ENCODE results near the gene PPP2R1A.
"Not testable (repeated sequence)": the region's sequence is repeated elsewhere in the genome, so short reads cannot be mapped to it uniquely, and the experiment has no call there.

The PPP2R1A gene

GRCh38 chr19:52200755-52201391 lies 11.0 kb downstream of the PPP2R1A start:
- not testable (repeated sequence) for DNase-seq (ENCODE audit: low read depth)

- DNase-seq (ENCODE audit: low read depth), result no peak
Measured at GRCh38 chr19:52206481-52206880, 16.6 kb downstream of the PPP2R1A start.

DNA sequence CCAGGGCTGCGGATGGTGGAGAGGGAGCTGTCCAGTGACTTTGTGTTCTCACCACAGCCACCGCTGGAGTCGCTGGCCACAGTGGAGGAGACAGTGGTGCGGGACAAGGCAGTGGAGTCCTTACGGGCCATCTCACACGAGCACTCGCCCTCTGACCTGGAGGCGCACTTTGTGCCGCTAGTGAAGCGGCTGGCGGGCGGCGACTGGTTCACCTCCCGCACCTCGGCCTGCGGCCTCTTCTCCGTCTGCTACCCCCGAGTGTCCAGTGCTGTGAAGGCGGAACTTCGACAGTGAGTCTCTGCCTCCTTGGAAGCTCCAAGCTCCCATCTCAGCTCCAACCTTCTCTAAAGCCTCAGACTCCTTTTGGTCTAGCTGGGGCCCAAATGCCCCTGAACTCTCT lies 21.4 kb downstream of the PPP2R1A start:
- DNase-seq (ENCODE audit: low read depth), result no peak

DNA sequence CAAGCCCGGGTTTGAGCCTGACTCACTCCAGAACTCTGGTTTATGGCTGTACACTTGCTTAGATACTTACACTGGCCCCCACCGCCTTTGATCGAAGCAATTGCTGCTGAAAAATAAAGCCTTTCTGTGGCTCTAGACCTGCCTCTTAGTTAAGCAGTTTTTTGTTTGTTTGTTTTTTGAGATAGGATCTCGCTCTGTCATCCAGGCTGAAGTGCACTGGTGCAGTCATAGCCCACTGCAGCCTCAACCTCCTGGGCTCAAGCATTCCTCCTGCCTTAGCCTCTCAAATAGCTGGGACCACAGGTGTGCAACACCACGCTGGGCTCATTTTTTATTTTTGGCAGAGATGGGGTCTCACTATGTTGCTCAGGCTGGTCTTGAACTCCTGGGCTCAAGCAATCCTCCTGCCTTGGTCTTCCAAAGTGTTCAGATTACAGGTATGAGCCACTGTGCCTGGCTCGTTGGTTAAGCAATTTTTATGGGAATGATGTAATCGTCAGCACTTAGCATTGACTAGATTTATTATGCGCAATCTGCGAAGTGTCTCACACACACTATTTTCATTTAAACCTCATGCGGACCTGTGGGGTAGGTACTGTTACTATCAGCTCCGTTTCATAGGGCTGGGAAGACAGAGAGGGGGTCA lies 22.2 kb downstream of the PPP2R1A start:
- no peak for DNase-seq (ENCODE audit: low read depth)

DNA sequence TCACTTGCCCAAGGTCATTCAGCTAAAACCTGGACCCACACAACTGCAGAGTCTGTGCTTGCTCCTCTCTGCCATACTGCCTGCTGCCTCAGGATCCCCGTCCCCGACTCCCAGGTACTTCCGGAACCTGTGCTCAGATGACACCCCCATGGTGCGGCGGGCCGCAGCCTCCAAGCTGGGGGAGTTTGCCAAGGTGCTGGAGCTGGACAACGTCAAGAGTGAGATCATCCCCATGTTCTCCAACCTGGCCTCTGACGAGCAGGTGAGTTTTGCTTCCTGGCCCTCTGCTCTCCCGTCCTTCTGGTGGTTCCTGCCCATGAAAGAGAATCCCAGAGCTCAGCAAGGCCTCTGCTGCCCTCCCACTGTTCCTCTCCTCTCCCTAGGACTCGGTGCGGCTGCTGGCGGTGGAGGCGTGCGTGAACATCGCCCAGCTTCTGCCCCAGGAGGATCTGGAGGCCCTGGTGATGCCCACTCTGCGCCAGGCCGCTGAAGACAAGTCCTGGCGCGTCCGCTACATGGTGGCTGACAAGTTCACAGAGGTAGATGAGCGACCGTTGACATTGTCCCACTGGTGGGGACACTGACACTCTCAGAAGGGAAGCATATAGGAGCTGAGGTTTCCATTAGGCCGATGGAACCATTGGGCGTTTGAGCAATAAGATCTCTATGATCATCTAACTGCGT lies 22.9 kb downstream of the PPP2R1A start:
- no peak for DNase-seq (ENCODE audit: low read depth)

- no peak for DNase-seq (ENCODE audit: low read depth)
Measured at GRCh38 chr19:52214241-52214640, 24.4 kb downstream of the PPP2R1A start.

DNA sequence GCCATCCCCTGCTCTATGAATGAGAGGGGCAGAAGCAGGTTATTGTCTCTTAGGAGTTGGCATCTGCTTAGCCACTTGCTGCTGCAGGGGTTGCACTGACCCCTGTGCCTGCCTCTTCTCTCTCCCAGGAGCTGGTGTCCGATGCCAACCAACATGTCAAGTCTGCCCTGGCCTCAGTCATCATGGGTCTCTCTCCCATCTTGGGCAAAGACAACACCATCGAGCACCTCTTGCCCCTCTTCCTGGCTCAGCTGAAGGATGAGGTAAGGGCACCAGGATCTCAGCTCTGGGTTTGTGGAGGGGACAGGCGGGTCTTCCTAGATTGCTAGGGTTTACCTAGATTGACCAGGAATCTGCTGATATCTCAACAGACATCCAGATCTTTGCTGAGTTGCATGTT lies 26.5 kb downstream of the PPP2R1A start:
- no peak for DNase-seq (ENCODE audit: low read depth)

GRCh38 chr19:52217576-52217975 lies 27.7 kb downstream of the PPP2R1A start:
- DNase-seq (ENCODE audit: low read depth), result no peak

GRCh38 chr19:52219611-52220010 lies 29.8 kb downstream of the PPP2R1A start:
- DNase-seq (ENCODE audit: low read depth), result no peak

- DNase-seq (ENCODE audit: low read depth), result no peak
Measured at GRCh38 chr19:52221031-52221430, 31.2 kb downstream of the PPP2R1A start.

- no peak for DNase-seq (ENCODE audit: low read depth)
Measured at GRCh38 chr19:52221831-52222375, 32.1 kb downstream of the PPP2R1A start.

GRCh38 chr19:52224211-52224610 lies 34.4 kb downstream of the PPP2R1A start:
- DNase-seq (ENCODE audit: low read depth), result no peak

DNA sequence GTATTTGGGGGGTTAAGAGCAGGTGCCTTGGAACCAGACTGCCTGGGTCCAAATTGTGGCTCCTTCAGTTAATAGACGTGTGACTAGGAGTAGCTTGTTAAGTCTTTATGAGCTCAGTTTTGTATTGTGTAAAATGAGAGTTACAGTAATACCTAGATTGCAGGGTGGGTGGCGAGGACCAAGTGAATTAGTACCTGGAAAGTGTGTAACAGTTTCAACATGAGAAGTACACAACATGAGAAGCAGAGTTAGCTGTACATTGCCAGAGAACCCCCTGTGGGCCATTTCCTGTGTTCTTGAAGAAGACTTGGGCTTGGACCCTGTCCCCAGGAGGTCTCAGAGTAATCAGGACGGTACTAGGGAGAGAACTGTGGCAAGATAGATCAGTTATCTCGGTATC lies 36.8 kb downstream of the PPP2R1A start:
- no peak for DNase-seq (ENCODE audit: low read depth)

GRCh38 chr19:52227196-52227940 lies 37.5 kb downstream of the PPP2R1A start:
- no peak for DNase-seq (ENCODE audit: low read depth)

DNA sequence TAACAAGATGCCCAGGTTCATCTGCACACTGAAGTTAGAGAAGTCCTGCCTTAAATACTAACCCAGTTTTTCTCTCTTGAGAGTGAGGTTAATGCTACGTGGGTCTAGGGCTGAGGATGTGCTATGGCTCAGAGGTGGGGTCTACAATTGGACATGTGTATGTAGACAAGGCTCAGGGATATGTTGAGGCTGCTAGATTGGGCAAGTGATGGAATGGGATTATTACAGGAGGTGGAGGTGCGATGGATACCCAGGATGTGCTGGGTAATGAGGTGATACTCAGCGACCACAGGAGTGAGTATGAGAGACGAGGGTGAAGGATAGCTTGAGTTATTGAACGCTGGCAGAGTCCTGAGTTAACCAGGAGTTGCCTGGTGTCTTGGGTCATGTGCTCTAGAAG lies 38.1 kb downstream of the PPP2R1A start:
- no peak for DNase-seq (ENCODE audit: low read depth)

- DNase-seq (ENCODE audit: low read depth), result no peak
Measured at GRCh38 chr19:52229524-52229923, 39.7 kb downstream of the PPP2R1A start.

- no peak for DNase-seq (ENCODE audit: low read depth)
Measured at GRCh38 chr19:52230685-52231084, 40.8 kb downstream of the PPP2R1A start.

- DNase-seq (ENCODE audit: low read depth), result no peak
Measured at GRCh38 chr19:52231154-52231910, 41.5 kb downstream of the PPP2R1A start.

- DNase-seq (ENCODE audit: low read depth), result no peak
Measured at GRCh38 chr19:52234406-52234805, 44.6 kb downstream of the PPP2R1A start.

GRCh38 chr19:52237197-52237596 lies 47.3 kb downstream of the PPP2R1A start:
- no peak for DNase-seq (ENCODE audit: low read depth)

- DNase-seq (ENCODE audit: low read depth), result peak; percentile 17
Measured at GRCh38 chr19:52237771-52238400, 48.0 kb downstream of the PPP2R1A start.

Measured in T-helper 22 cell (primary cell).